ENCODE results near the gene KCNG3. TPM values are rescaled to one million over a fixed set of nuclear protein-coding genes. Genes with fewer than 3 reads are reported as not detected.

The KCNG3 gene, protein sequence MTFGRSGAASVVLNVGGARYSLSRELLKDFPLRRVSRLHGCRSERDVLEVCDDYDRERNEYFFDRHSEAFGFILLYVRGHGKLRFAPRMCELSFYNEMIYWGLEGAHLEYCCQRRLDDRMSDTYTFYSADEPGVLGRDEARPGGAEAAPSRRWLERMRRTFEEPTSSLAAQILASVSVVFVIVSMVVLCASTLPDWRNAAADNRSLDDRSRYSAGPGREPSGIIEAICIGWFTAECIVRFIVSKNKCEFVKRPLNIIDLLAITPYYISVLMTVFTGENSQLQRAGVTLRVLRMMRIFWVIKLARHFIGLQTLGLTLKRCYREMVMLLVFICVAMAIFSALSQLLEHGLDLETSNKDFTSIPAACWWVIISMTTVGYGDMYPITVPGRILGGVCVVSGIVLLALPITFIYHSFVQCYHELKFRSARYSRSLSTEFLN
- not detected for polyA plus RNA-seq (2013, experiment 1 of 2)
- polyA plus RNA-seq (2013, experiment 2 of 2) = not detected

DNA sequence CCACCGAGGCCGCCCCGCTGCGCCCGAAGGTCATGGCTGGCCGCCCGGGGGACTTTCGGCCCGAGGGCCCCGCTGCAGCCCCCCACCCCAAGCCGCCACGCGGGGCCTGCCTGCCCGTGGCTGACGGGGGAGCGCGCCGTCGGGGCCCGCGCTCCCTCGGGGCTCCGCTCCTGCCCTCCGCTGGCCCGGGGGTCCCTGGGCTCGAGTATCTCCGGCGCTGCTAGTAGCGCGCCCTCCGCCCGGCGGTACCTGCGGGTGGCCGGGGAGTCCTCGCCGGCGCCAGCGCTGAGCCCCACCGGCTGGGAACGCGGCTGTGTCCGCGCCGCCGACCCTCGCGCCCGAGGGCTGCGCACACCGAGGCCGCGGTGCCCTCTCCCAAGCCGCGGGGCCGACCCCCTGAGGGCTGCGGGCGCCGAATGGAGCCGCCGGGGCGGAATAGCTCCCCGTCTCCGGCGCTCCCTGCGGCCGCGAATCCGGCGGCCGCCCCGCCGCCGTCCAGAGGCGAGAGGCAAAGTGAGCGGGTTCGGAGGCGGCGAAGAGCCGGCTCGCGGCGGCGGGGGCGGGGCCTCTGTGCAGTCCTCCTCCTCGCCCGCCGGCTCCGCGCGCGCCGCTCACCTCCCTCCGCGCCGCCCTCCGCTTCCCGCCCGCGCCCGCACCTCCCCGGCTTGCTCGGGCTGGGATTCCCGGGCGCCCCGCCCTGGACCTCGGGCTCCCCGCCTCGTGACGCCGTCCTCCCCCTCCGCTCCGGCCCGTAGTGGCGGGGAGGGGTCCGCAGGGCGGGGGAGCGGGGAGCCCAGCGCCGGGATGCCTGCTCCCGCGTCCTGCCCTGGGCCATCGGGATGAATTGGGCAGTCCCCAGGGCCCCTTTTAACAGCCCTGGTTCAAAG lies at the start of gene KCNG3:
TSS of gene KCNG3 (minus strand) at position 515 of the 887 bp plus-strand sequence. CDS start at position 34, 481 bp downstream.
- WGBS = 2% methylated on average over 71 of the region's 123 CpGs
- Histone ChIP-seq H2BK120ac (ENCODE audit: low read depth, low read length) (no peak within 1 kb of the TSS), H2BK12ac (ENCODE audit: low read length in 2 of 2) (no peak within 1 kb of the TSS), H3K27me3 (ENCODE audit: control insufficient read depth in 1 of 2, insufficient read depth in 1 of 2, low read length in 2 of 2) (peaks cover 30 to 45% of the 10 kb centered on the region in 2 experiments), H4K91ac (ENCODE audit: low read length) (no peak within 1 kb of the TSS), H3K4ac (ENCODE audit: low read depth in 1 of 2, low read length in 2 of 2) (no peak within 1 kb of the TSS), H2BK15ac (ENCODE audit: low read depth, poor library complexity, severe bottlenecking) (peak within 1 kb of the TSS; percentile 89), H3K9me3 (ENCODE audit: control insufficient read depth, low read length) (no peaks in the 10 kb centered on the region), H3K4me1 (ENCODE audit: control insufficient read depth, insufficient read depth, low read depth, low read length) (peaks cover 23% of the 10 kb centered on the region), H2AFZ (ENCODE audit: low read depth, low read length) (peak within 1 kb of the TSS; percentile 54), H3K4me3 (ENCODE audit: insufficient read depth in 1 of 2, low read depth in 1 of 2, low read length in 2 of 2) (peak within 1 kb of the TSS; percentile 60 to 78), H3K9ac (ENCODE audit: low read length) (peak within 1 kb of the TSS; percentile 45), H3K4me2 (ENCODE audit: low read length, poor library complexity, severe bottlenecking) (peak within 1 kb of the TSS; percentile 97), H3K36me3 (ENCODE audit: control insufficient read depth in 1 of 2, insufficient read depth in 2 of 2, low read depth in 1 of 2, low read length in 2 of 2) (peaks cover 0 to 3% of the 10 kb centered on the region in 2 experiments), H3K18ac (ENCODE audit: low read depth in 1 of 2, low read length in 2 of 2) (peak within 1 kb of the TSS in 1 of 2 experiments; percentile 38), H4K8ac (ENCODE audit: low read length) (no peak within 1 kb of the TSS), H2BK5ac (ENCODE audit: low read depth, low read length, poor library complexity, severe bottlenecking) (no peak within 1 kb of the TSS), H3K23ac (ENCODE audit: low read length in 2 of 2) (peak within 1 kb of the TSS in 1 of 2 experiments; percentile 93), H2AK5ac (ENCODE audit: low read length, severe bottlenecking) (no peak within 1 kb of the TSS), H3K14ac (ENCODE audit: low read length in 2 of 2) (no peak within 1 kb of the TSS), H3K27ac (ENCODE audit: low read length, poor library complexity, severe bottlenecking) (no peak within 1 kb of the TSS), H3K79me1 (replicated peaks; ENCODE audit: low read length, poor library complexity, severe bottlenecking) (no peaks in the 10 kb centered on the region)
- DNase-seq = peak; percentile 43

DNA sequence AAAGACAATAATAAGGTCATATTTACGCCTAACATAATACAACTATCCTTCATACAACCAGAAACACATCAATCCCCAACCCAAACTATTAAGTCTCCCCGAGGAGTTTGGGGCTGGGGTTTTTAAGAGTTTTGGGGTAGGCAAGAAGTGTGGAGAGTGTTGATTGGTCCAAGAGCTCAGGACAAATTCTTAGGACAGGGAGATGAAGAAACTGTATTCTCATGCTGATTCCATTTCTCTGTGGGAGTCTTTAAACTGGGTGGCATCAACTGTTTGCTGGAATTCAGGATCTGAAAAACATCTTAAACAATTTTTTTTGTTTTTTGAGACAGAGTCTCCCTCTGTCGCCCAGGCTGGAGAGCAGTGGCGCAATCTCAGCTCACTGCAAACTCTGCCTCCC lies 49.1 kb upstream of the KCNG3 start:
- DNase-seq = no peak
- H3K18ac ChIP-seq (ENCODE audit: low read depth in 1 of 2, low read length in 2 of 2) = no peak overlapping the region
- no peaks in the 10 kb centered on the region for H3K79me1 ChIP-seq (replicated peaks; ENCODE audit: low read length, poor library complexity, severe bottlenecking)
- no peak overlapping the region for H3K27ac ChIP-seq (ENCODE audit: low read length, poor library complexity, severe bottlenecking)
- H3K23ac ChIP-seq (ENCODE audit: low read length in 2 of 2) = no peak overlapping the region
- H3K4me3 ChIP-seq (ENCODE audit: insufficient read depth in 1 of 2, low read depth in 1 of 2, low read length in 2 of 2) = no peak overlapping the region
- no peak overlapping the region for H3K4me2 ChIP-seq (ENCODE audit: low read length, poor library complexity, severe bottlenecking)
- no peak overlapping the region for H2BK120ac ChIP-seq (ENCODE audit: low read depth, low read length)
- H3K9me3 ChIP-seq (ENCODE audit: control insufficient read depth, low read length) = no peaks in the 10 kb centered on the region
- H2BK12ac ChIP-seq (ENCODE audit: low read length in 2 of 2) = no peak overlapping the region
- H3K27me3 ChIP-seq (ENCODE audit: control insufficient read depth in 1 of 2, insufficient read depth in 1 of 2, low read length in 2 of 2) = no peaks in the 10 kb centered on the region
- no peak overlapping the region for H4K8ac ChIP-seq (ENCODE audit: low read length)
- H2AFZ ChIP-seq (ENCODE audit: low read depth, low read length) = no peak overlapping the region
- no peak overlapping the region for H2BK15ac ChIP-seq (ENCODE audit: low read depth, poor library complexity, severe bottlenecking)
- H3K4ac ChIP-seq (ENCODE audit: low read depth in 1 of 2, low read length in 2 of 2) = no peak overlapping the region
- WGBS = 90% methylated on average over 3 of the region's 4 CpGs
- H3K4me1 ChIP-seq (ENCODE audit: control insufficient read depth, insufficient read depth, low read depth, low read length) = no peaks in the 10 kb centered on the region
- H2AK5ac ChIP-seq (ENCODE audit: low read length, severe bottlenecking) = no peak overlapping the region
- H3K36me3 ChIP-seq (ENCODE audit: control insufficient read depth in 1 of 2, insufficient read depth in 2 of 2, low read depth in 1 of 2, low read length in 2 of 2) = no peaks in the 10 kb centered on the region
- H4K91ac ChIP-seq (ENCODE audit: low read length) = no peak overlapping the region
- no peak overlapping the region for H3K14ac ChIP-seq (ENCODE audit: low read length in 2 of 2)
- no peak overlapping the region for H3K9ac ChIP-seq (ENCODE audit: low read length)
- H2BK5ac ChIP-seq (ENCODE audit: low read depth, low read length, poor library complexity, severe bottlenecking) = no peak overlapping the region

DNA sequence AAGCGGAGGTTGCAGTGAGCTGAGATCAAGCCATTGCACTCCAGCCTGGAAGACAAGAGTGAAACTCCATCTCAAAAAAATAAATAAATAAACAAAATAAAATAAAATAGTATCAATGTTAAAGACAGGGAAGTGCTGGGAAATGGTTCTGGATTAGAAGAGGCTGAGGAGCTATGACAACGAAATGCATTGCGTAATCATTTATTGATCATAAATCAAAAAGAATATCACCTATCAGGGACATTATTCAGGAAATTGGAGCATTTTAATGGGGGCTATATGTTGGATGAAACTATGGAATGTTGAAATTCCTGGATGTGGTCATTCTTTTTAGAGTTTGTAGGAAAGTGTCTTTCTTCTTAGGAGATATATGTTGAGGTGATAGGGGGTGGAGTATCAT lies 43.7 kb upstream of the KCNG3 start:
- Histone ChIP-seq H3K4me2 (ENCODE audit: low read length, poor library complexity, severe bottlenecking) (no peak overlapping the region), H2AFZ (ENCODE audit: low read depth, low read length) (no peak overlapping the region), H3K36me3 (ENCODE audit: control insufficient read depth in 1 of 2, insufficient read depth in 2 of 2, low read depth in 1 of 2, low read length in 2 of 2) (no peaks in the 10 kb centered on the region), H2BK5ac (ENCODE audit: low read depth, low read length, poor library complexity, severe bottlenecking) (no peak overlapping the region), H4K91ac (ENCODE audit: low read length) (no peak overlapping the region), H3K23ac (ENCODE audit: low read length in 2 of 2) (no peak overlapping the region), H2BK12ac (ENCODE audit: low read length in 2 of 2) (no peak overlapping the region), H3K4me1 (ENCODE audit: control insufficient read depth, insufficient read depth, low read depth, low read length) (no peaks in the 10 kb centered on the region), H3K4ac (ENCODE audit: low read depth in 1 of 2, low read length in 2 of 2) (no peak overlapping the region), H3K18ac (ENCODE audit: low read depth in 1 of 2, low read length in 2 of 2) (no peak overlapping the region), H2BK15ac (ENCODE audit: low read depth, poor library complexity, severe bottlenecking) (no peak overlapping the region), H2AK5ac (ENCODE audit: low read length, severe bottlenecking) (no peak overlapping the region), H2BK120ac (ENCODE audit: low read depth, low read length) (no peak overlapping the region), H4K8ac (ENCODE audit: low read length) (no peak overlapping the region), H3K4me3 (ENCODE audit: insufficient read depth in 1 of 2, low read depth in 1 of 2, low read length in 2 of 2) (no peak overlapping the region), H3K9ac (ENCODE audit: low read length) (no peak overlapping the region), H3K27ac (ENCODE audit: low read length, poor library complexity, severe bottlenecking) (no peak overlapping the region), H3K27me3 (ENCODE audit: control insufficient read depth in 1 of 2, insufficient read depth in 1 of 2, low read length in 2 of 2) (no peaks in the 10 kb centered on the region), H3K9me3 (ENCODE audit: control insufficient read depth, low read length) (no peaks in the 10 kb centered on the region), H3K79me1 (replicated peaks; ENCODE audit: low read length, poor library complexity, severe bottlenecking) (no peaks in the 10 kb centered on the region), H3K14ac (ENCODE audit: low read length in 2 of 2) (no peak overlapping the region)
- 93% methylated on average over 2 of the region's 3 CpGs for WGBS
- no peak for DNase-seq

DNA sequence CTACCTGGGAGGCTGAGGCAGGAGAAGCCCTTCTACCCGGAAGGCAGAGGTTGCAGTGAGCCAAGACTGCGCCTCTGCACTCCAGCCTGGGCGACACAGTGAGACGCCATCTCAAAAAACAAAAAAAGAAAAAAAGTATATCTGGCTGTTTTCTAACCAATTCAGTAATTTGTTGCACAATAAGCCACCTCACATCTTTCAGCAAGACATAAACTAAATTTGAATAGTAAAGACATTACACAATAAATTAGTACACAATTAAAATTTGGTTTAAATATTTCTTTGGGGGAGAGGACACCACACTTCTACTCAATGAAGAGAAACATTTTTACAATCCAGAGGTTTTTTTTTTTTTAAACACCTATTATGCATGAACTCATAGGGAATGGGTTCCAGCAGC lies 38.6 kb upstream of the KCNG3 start:
- H3K23ac ChIP-seq (ENCODE audit: low read length in 2 of 2) = no peak overlapping the region
- H4K8ac ChIP-seq (ENCODE audit: low read length) = no peak overlapping the region
- no peaks in the 10 kb centered on the region for H3K36me3 ChIP-seq (ENCODE audit: control insufficient read depth in 1 of 2, insufficient read depth in 2 of 2, low read depth in 1 of 2, low read length in 2 of 2)
- H2AFZ ChIP-seq (ENCODE audit: low read depth, low read length) = no peak overlapping the region
- no peak overlapping the region for H3K27ac ChIP-seq (ENCODE audit: low read length, poor library complexity, severe bottlenecking)
- 98% methylated on average over 4 of the region's 4 CpGs for WGBS
- no peak overlapping the region for H3K14ac ChIP-seq (ENCODE audit: low read length in 2 of 2)
- H3K4me2 ChIP-seq (ENCODE audit: low read length, poor library complexity, severe bottlenecking) = no peak overlapping the region
- no peak overlapping the region for H2BK12ac ChIP-seq (ENCODE audit: low read length in 2 of 2)
- H3K4me3 ChIP-seq (ENCODE audit: insufficient read depth in 1 of 2, low read depth in 1 of 2, low read length in 2 of 2) = no peak overlapping the region
- no peak overlapping the region for H2AK5ac ChIP-seq (ENCODE audit: low read length, severe bottlenecking)
- H2BK120ac ChIP-seq (ENCODE audit: low read depth, low read length) = no peak overlapping the region
- H3K4me1 ChIP-seq (ENCODE audit: control insufficient read depth, insufficient read depth, low read depth, low read length) = no peaks in the 10 kb centered on the region
- no peaks in the 10 kb centered on the region for H3K27me3 ChIP-seq (ENCODE audit: control insufficient read depth in 1 of 2, insufficient read depth in 1 of 2, low read length in 2 of 2)
- DNase-seq = no peak
- H3K79me1 ChIP-seq (replicated peaks; ENCODE audit: low read length, poor library complexity, severe bottlenecking) = no peaks in the 10 kb centered on the region
- H2BK15ac ChIP-seq (ENCODE audit: low read depth, poor library complexity, severe bottlenecking) = no peak overlapping the region
- no peak overlapping the region for H3K9ac ChIP-seq (ENCODE audit: low read length)
- H3K9me3 ChIP-seq (ENCODE audit: control insufficient read depth, low read length) = no peaks in the 10 kb centered on the region
- no peak overlapping the region for H3K18ac ChIP-seq (ENCODE audit: low read depth in 1 of 2, low read length in 2 of 2)
- H3K4ac ChIP-seq (ENCODE audit: low read depth in 1 of 2, low read length in 2 of 2) = no peak overlapping the region
- H2BK5ac ChIP-seq (ENCODE audit: low read depth, low read length, poor library complexity, severe bottlenecking) = no peak overlapping the region
- no peak overlapping the region for H4K91ac ChIP-seq (ENCODE audit: low read length)
